NT2/D1 (cell line): ENCODE data around the gene GAB1.

ENCODE experiments used
- SUZ12 ChIP-seq: IDR thresholded peaks from 2 replicates; pipeline ENCODE4 v1.6.1; 2011; ENCODE audit not compliant: insufficient read length, insufficient read depth; ENCODE audit errors: extremely low read depth
- ZNF274 ChIP-seq: IDR thresholded peaks from 2 replicates; pipeline ENCODE4 v1.6.1; 2011; ENCODE audit warnings: mild to moderate bottlenecking, low read depth, low read length

GRCh38 chr4:143358419-143358818, 21.7 kb downstream of the GAB1 start:
- no peak for TF ChIP-seq SUZ12
- no peak for TF ChIP-seq ZNF274
